HG03378 (cell line): ENCODE data around the gene BLOC1S1.

Experiments
- ATAC-seq: cut with Tn5 transposase; IDR thresholded peaks from one replicate; pipeline ENCODE4 v1.9.1; 2021; ENCODE audit warnings: mild to moderate bottlenecking, moderate library complexity; ENCODE audit not compliant: unreplicated experiment

Gene BLOC1S1

GRCh38 chr12:55726971-55727370 lies 11.1 kb downstream of the BLOC1S1 start:
- no peak for ATAC-seq

- ATAC-seq: no peak
These were observed 11.9 kb downstream of the BLOC1S1 start for GRCh38 chr12:55727643-55728185.

GRCh38 chr12:55728186-55728938 lies 12.5 kb downstream of the BLOC1S1 start:
- peak; percentile 12 for ATAC-seq

- ATAC-seq: peak; percentile 48
These were observed 13.3 kb downstream of the BLOC1S1 start, which contains the start of gene CD63 for GRCh38 chr12:55728939-55729818. Gene CD63, minus strand, starts transcription at chr12:55729009. Its CDS starts 668 bp downstream, at chr12:55728341.

- ATAC-seq: peak; percentile 42
These were observed 14.3 kb downstream of the BLOC1S1 start for GRCh38 chr12:55729819-55730818.

GRCh38 chr12:55732288-55732687 lies 16.4 kb downstream of the BLOC1S1 start:
- no peak for ATAC-seq

- no peak for ATAC-seq
These were observed 17.2 kb downstream of the BLOC1S1 start for GRCh38 chr12:55733021-55733555.

- ATAC-seq: no peak
These were observed 18.0 kb downstream of the BLOC1S1 start for GRCh38 chr12:55733858-55734257.

GRCh38 chr12:55734595-55734994 lies 18.7 kb downstream of the BLOC1S1 start:
- ATAC-seq: no peak

- no peak for ATAC-seq
These were observed 20.2 kb downstream of the BLOC1S1 start for GRCh38 chr12:55736076-55736475.

GRCh38 chr12:55736780-55737580 lies 21.1 kb downstream of the BLOC1S1 start:
- ATAC-seq: no peak

- no peak for ATAC-seq
These were observed 21.8 kb downstream of the BLOC1S1 start for GRCh38 chr12:55737581-55738122.

- ATAC-seq: peak; percentile 78
These were observed 22.5 kb downstream of the BLOC1S1 start for GRCh38 chr12:55738123-55739024.

- ATAC-seq: no peak
These were observed 23.2 kb downstream of the BLOC1S1 start for GRCh38 chr12:55739025-55739378.

- no peak for ATAC-seq
These were observed 26.3 kb downstream of the BLOC1S1 start for GRCh38 chr12:55741931-55742680.

- ATAC-seq: no peak
These were observed 27.0 kb downstream of the BLOC1S1 start, which contains the start of gene GDF11 for GRCh38 chr12:55742719-55743405. Gene GDF11, plus strand, starts transcription at chr12:55743122. Its CDS starts 195 bp downstream, at chr12:55743317.
